Smooth muscle cell (in vitro differentiated cells): ENCODE data around the gene COA1. TPM values are rescaled to one million over a fixed set of nuclear protein-coding genes. Genes with fewer than 3 reads are reported as not detected.

Source experiments
- DNase-seq: peaks from one replicate; lab custom pipeline; 2025; ENCODE audit not compliant: unreplicated experiment; lab: John Stamatoyannopoulos, UW
- H2AFZ ChIP-seq: fragments of 200-600 bp; sonication (generic); 2 replicates; pipeline ENCODE4 v1.6.0; 2016; ENCODE audit warnings: antibody characterized with exemption, low read depth, mild to moderate bottlenecking
- H3F3A ChIP-seq: fragments of 200-600 bp; sonication (generic); 2 replicates; pipeline ENCODE4 v1.6.0; 2017; ENCODE audit warnings: antibody characterized with exemption, low read depth
- H3K27ac ChIP-seq: fragments of 200-600 bp; sonication (generic); 2 replicates; pipeline ENCODE4 v1.5.1; 2016; ENCODE audit warnings: low read depth, mild to moderate bottlenecking
- H3K27me3 ChIP-seq: fragments of 200-600 bp; sonication (generic); 2 replicates; pipeline ENCODE4 v1.6.1; 2016; ENCODE audit warnings: low read depth, mild to moderate bottlenecking
- H3K36me3 ChIP-seq: fragments of 200-600 bp; sonication (generic); 2 replicates; pipeline ENCODE4 v1.5.1; 2016; ENCODE audit warnings: low read depth
- H3K4me1 ChIP-seq: fragments of 200-600 bp; sonication (generic); 2 replicates; pipeline ENCODE4 v1.5.1; 2016; ENCODE audit warnings: low read depth
- H3K4me2 ChIP-seq: fragments of 200-600 bp; sonication (generic); 2 replicates; pipeline ENCODE4 v1.6.0; 2016; ENCODE audit warnings: mild to moderate bottlenecking
- H3K4me3 ChIP-seq: fragments of 200-600 bp; sonication (generic); 2 replicates; pipeline ENCODE4 v1.5.1; 2016; ENCODE audit warnings: mild to moderate bottlenecking
- H3K79me2 ChIP-seq: fragments of 200-600 bp; sonication (generic); 2 replicates; pipeline ENCODE4 v1.6.0; 2016; ENCODE audit warnings: low read depth, mild to moderate bottlenecking
- H3K9ac ChIP-seq: fragments of 200-600 bp; sonication (generic); 2 replicates; pipeline ENCODE4 v1.6.0; 2016; ENCODE audit warnings: low read depth
- H3K9me3 ChIP-seq: fragments of 200-600 bp; sonication (generic); replicated peaks from 2 replicates; pipeline ENCODE4 v1.5.1; 2016; ENCODE audit warnings: low read depth
- H4K20me1 ChIP-seq: fragments of 200-600 bp; sonication (generic); 2 replicates; pipeline ENCODE4 v1.6.0; 2016; ENCODE audit warnings: low read depth
- WGBS: methylation state at CpG from one replicate; pipeline ENCODE4 v1.1.7; 2016; ENCODE audit warnings: low lambda C conversion rate; 5-methylcytosine and 5-hydroxymethylcytosine counted together
- polyA plus RNA-seq: library from polyadenylated mRNA; unstranded; fragments of >200 nt; fragmentation: Nextera tagmentation; extraction: Ambion mirVana; gene quantifications from 2 replicates; pipeline ENCODE4 v1.2.1, GENCODE V29; 2016
- total RNA-seq: library from RNA; depleted of rRNA; stranded (reverse); fragments of >200 nt; gene quantifications from 2 replicates; pipeline ENCODE4 v1.2.3, GENCODE V29; 2014
- TF ChIP-seq, protein P1 (sequence below): fragments of 200-600 bp; sonication (generic); IDR thresholded peaks from 2 replicates; pipeline ENCODE4 v1.5.1; 2017; ENCODE audit warnings: borderline replicate concordance, mild to moderate bottlenecking, antibody characterized with exemption; ENCODE audit not compliant: insufficient read depth, poor library complexity, severe bottlenecking

The COA1 gene
- total and polyA plus RNA-seq, 2 experiments from 2014 or later, result 63.1 to 67.5 TPM

GRCh38 chr7:43659549-43659896 lies 69.8 kb downstream of the COA1 start:
- DNase-seq, result no peak
- Histone ChIP-seq H3K79me2 (peaks cover 37% of the 10 kb centered on the region), H2AFZ (no peak overlapping the region), H3K36me3 (no peaks in the 10 kb centered on the region), H4K20me1 (peaks cover 5% of the 10 kb centered on the region), H3K4me1 (no peaks in the 10 kb centered on the region), H3F3A (no peaks in the 10 kb centered on the region), H3K9ac (no peak overlapping the region), H3K4me2 (peak overlapping the region; percentile 13), H3K27ac (peak overlapping the region; percentile 48), H3K9me3 (no peaks in the 10 kb centered on the region), H3K4me3 (no peak overlapping the region), H3K27me3 (no peaks in the 10 kb centered on the region)
- TF ChIP-seq, protein P1, sequence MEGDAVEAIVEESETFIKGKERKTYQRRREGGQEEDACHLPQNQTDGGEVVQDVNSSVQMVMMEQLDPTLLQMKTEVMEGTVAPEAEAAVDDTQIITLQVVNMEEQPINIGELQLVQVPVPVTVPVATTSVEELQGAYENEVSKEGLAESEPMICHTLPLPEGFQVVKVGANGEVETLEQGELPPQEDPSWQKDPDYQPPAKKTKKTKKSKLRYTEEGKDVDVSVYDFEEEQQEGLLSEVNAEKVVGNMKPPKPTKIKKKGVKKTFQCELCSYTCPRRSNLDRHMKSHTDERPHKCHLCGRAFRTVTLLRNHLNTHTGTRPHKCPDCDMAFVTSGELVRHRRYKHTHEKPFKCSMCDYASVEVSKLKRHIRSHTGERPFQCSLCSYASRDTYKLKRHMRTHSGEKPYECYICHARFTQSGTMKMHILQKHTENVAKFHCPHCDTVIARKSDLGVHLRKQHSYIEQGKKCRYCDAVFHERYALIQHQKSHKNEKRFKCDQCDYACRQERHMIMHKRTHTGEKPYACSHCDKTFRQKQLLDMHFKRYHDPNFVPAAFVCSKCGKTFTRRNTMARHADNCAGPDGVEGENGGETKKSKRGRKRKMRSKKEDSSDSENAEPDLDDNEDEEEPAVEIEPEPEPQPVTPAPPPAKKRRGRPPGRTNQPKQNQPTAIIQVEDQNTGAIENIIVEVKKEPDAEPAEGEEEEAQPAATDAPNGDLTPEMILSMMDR, result no peak

DNA sequence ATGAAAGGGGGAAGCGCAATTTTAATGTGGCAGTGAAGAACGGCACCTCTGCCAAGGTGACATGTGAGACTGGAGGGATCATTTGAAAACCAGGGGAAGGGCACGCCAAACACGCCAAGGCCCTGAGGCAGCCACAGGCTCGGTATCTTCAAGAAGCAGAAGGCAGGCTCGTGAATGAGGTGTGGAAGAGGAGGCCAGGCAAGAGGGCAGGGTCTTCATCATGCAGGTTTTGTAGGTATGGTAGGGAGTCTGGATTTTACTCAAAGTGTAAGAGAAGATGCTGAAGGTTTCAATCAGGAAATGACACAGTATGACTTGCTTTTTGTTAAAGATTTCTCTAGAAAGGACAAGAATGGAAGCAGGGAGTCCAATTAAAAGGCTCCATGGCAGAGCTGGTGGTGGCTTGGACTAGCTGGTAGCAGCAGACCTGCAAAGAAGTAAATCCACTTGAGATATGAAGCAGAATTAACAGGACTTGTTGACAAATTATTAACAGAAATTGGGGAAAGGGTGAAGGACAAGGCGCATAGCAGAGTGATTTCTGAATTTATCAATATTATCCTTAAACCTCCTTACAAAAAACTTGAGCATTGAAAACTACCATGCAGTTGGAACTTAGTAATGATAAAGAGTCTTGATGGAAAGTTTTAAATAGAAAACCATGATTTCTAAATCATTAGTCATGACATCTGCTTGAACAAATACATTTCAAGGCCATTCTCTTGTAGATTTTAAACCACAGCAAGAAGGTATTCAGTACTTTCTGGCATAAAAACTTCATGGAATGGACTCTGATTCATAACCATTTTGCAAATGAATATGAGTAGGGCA lies 70.4 kb downstream of the COA1 start:
- Histone ChIP-seq H3K4me2 (peak overlapping the region; percentile 13), H3K9ac (no peak overlapping the region), H3K9me3 (no peaks in the 10 kb centered on the region), H3F3A (no peaks in the 10 kb centered on the region), H3K36me3 (no peaks in the 10 kb centered on the region), H3K4me3 (no peak overlapping the region), H4K20me1 (peaks cover 5% of the 10 kb centered on the region), H3K4me1 (no peaks in the 10 kb centered on the region), H3K27me3 (no peaks in the 10 kb centered on the region), H2AFZ (no peak overlapping the region), H3K79me2 (peaks cover 36% of the 10 kb centered on the region), H3K27ac (peak overlapping the region; percentile 48)
- TF ChIP-seq, protein P1, result no peak
- 94% methylated on average over 7 of the region's 7 CpGs for WGBS
- no peak for DNase-seq

DNA sequence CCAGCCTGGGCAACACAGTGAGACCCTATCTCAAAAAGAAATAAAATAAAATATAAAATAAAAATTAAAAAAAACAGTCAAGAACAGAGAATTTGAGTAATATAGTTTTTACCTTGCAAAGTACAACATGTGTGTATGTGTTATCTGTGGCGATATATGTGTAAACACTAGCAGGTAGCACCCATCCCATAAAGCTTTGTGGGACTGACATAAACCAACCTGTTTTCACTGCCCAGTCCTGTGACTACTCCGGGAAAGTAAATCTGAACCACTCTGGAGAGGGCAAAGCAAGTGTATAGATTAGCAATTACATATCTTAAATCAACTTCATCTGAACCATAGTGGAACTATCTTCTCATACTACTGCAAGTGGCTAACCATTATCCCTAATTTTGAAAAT lies 72.3 kb downstream of the COA1 start:
- H3F3A ChIP-seq, result no peaks in the 10 kb centered on the region
- H3K9me3 ChIP-seq, result no peaks in the 10 kb centered on the region
- DNase-seq, result no peak
- H3K4me2 ChIP-seq, result no peak overlapping the region
- H3K27ac ChIP-seq, result no peak overlapping the region
- no peaks in the 10 kb centered on the region for H3K36me3 ChIP-seq
- 99% methylated on average over 2 of the region's 2 CpGs for WGBS
- H3K27me3 ChIP-seq, result no peaks in the 10 kb centered on the region
- H3K4me1 ChIP-seq, result no peaks in the 10 kb centered on the region
- no peak overlapping the region for H3K9ac ChIP-seq
- peaks cover 43% of the 10 kb centered on the region for H3K79me2 ChIP-seq
- TF ChIP-seq, protein P1, result no peak
- H4K20me1 ChIP-seq, result peaks cover 5% of the 10 kb centered on the region
- H3K4me3 ChIP-seq, result no peak overlapping the region
- no peak overlapping the region for H2AFZ ChIP-seq

- Histone ChIP-seq H3K4me3 (no peak overlapping the region), H3K79me2 (peaks cover 43% of the 10 kb centered on the region), H3K4me1 (peaks cover 7% of the 10 kb centered on the region), H3K36me3 (no peaks in the 10 kb centered on the region), H2AFZ (no peak overlapping the region), H3K9me3 (no peaks in the 10 kb centered on the region), H3F3A (no peaks in the 10 kb centered on the region), H3K9ac (no peak overlapping the region), H4K20me1 (peaks cover 5% of the 10 kb centered on the region), H3K27ac (no peak overlapping the region), H3K4me2 (no peak overlapping the region), H3K27me3 (no peaks in the 10 kb centered on the region)
- 98% methylated on average over 3 of the region's 3 CpGs for WGBS
- DNase-seq, result no peak
- TF ChIP-seq, protein P1, result no peak
These were observed 73.7 kb downstream of the COA1 start for GRCh38 chr7:43655584-43655983.
